ENCODE measurements around the gene RABL2A. TPM values are rescaled to one million over a fixed set of nuclear protein-coding genes. Genes with fewer than 3 reads are reported as not detected.

RABL2A gene
- total RNA-seq, 1 experiment from 2014 or later, result 15.2 TPM

DNA sequence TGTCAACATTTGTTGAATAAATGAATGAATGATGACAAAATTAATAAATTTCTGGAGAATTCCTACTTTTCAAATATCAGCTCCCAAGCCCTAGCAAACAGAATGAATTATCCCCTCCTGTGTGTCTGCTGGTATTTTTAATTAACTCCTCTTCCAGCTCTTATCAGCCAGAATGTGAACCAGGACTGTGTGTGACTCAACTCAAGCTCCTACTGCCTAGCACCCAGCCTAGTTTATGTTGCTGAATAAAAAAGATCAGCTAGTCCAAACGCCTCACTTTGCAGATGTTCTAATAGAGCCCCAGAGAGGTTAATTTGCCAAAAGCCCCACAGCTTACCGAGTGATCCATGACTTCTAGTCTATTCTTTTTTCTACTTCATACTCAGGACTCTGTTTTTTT lies 50.3 kb downstream of the RABL2A start:
- Mint-ChIP-seq H3K4me3 (ENCODE audit: unreplicated experiment) (no peak overlapping the region), H3K4me1 (ENCODE audit: low read depth, unreplicated experiment) (no peaks in the 10 kb centered on the region), H3K36me3 (ENCODE audit: insufficient read depth, unreplicated experiment) (no peaks in the 10 kb centered on the region), H3K27ac (ENCODE audit: unreplicated experiment) (no peak overlapping the region), H3K27me3 (ENCODE audit: insufficient read depth, unreplicated experiment) (no peaks in the 10 kb centered on the region), H3K9me3 (ENCODE audit: unreplicated experiment) (no peaks in the 10 kb centered on the region)
- POLR2A ChIA-PET, result no interaction called here
- CTCF ChIA-PET, result no interaction called here
- Histone ChIP-seq H3K9me3 (0 out of 2 replicates have a peak, but pooled peaks cover 4% of the 10 kb centered on the region), H3K36me3 (ENCODE audit: control insufficient read depth, insufficient read depth, low read length) (no peaks in the 10 kb centered on the region), H3K4me1 (no peaks in the 10 kb centered on the region), H3K27me3 (replicated peaks; ENCODE audit: control insufficient read depth, insufficient read depth, low read length) (no peaks in the 10 kb centered on the region; the same call in 1 of the 2 replicates), H3K4me3 (ENCODE audit: low read depth, low read length) (no peak overlapping the region)
- TF ChIP-seq, protein P1, sequence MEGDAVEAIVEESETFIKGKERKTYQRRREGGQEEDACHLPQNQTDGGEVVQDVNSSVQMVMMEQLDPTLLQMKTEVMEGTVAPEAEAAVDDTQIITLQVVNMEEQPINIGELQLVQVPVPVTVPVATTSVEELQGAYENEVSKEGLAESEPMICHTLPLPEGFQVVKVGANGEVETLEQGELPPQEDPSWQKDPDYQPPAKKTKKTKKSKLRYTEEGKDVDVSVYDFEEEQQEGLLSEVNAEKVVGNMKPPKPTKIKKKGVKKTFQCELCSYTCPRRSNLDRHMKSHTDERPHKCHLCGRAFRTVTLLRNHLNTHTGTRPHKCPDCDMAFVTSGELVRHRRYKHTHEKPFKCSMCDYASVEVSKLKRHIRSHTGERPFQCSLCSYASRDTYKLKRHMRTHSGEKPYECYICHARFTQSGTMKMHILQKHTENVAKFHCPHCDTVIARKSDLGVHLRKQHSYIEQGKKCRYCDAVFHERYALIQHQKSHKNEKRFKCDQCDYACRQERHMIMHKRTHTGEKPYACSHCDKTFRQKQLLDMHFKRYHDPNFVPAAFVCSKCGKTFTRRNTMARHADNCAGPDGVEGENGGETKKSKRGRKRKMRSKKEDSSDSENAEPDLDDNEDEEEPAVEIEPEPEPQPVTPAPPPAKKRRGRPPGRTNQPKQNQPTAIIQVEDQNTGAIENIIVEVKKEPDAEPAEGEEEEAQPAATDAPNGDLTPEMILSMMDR (IDR thresholded peaks at IDR 0.05; ENCODE audit: insufficient read depth in 1 of 2, low read depth in 1 of 2, low read length in 1 of 2, severe bottlenecking in 1 of 2, unreplicated experiment in 1 of 2), result no peak
- intact Hi-C loops (cut with micrococcal nuclease; ENCODE audit: unreplicated experiment), result no loop called here
- BruUV-seq (replicated peaks), result no TSS peak
- no peak for DNase-seq

DNA sequence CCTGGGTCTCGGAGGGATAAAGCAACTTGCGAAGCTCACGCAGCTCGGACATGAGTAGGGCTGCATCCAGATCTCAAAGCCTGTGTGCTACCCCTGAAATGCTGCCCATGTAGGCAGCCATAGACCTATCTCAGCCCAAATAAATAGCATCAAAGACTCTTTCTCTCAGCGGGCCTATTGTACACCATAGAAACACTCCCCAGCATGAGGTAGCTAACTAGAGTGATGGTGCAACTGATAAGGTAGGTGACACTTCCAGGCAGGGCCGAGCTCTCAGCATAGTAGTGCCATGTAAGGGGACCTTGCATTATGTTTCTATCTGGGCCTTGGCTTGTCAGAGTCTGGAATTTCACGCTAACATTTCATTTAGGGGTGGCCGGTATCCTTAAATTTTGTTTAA lies 52.4 kb downstream of the RABL2A start:
- H3K4me1 Mint-ChIP-seq (ENCODE audit: low read depth, unreplicated experiment), result no peaks in the 10 kb centered on the region
- BruUV-seq (replicated peaks), result no TSS peak
- TF ChIP-seq, protein P1 (IDR thresholded peaks at IDR 0.05; ENCODE audit: insufficient read depth in 1 of 2, low read depth in 1 of 2, low read length in 1 of 2, severe bottlenecking in 1 of 2, unreplicated experiment in 1 of 2), result no peak
- Histone ChIP-seq H3K9me3 (0 out of 2 replicates have a peak, but pooled peaks cover 4% of the 10 kb centered on the region), H3K36me3 (ENCODE audit: control insufficient read depth, insufficient read depth, low read length) (no peaks in the 10 kb centered on the region), H3K4me1 (no peaks in the 10 kb centered on the region), H3K27me3 (replicated peaks; ENCODE audit: control insufficient read depth, insufficient read depth, low read length) (no peaks in the 10 kb centered on the region), H3K4me3 (ENCODE audit: low read depth, low read length) (no peak overlapping the region)
- H3K36me3 Mint-ChIP-seq (ENCODE audit: insufficient read depth, unreplicated experiment), result no peaks in the 10 kb centered on the region
- H3K4me3 Mint-ChIP-seq (ENCODE audit: unreplicated experiment), result no peak overlapping the region
- no peak for DNase-seq
- ChIA-PET CTCF (no interaction called here), POLR2A (no interaction called here)
- intact Hi-C loops (cut with micrococcal nuclease; ENCODE audit: unreplicated experiment), result no loop called here
- H3K9me3 Mint-ChIP-seq (ENCODE audit: unreplicated experiment), result no peaks in the 10 kb centered on the region
- no peaks in the 10 kb centered on the region for H3K27me3 Mint-ChIP-seq (ENCODE audit: insufficient read depth, unreplicated experiment)
- no peak overlapping the region for H3K27ac Mint-ChIP-seq (ENCODE audit: unreplicated experiment)

DNA sequence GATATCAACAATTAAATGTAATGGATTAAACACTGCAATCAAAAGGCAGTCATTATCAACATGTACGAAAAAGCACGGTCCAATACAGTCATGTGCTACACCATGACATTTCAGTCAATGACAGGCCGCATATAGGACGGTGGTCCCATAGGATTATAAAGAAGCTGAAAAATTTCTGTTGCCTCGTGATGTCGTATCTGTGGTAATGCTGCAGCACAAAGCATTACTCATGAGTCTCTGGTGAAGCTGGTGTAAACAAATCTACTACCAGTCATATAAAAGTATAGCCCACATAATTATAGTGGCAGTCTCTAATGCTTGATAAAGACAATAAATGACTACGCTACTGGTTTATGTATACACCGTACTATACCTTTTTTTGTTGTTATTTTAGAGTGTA lies 58.4 kb downstream of the RABL2A start:
- no peak for DNase-seq
- BruUV-seq (replicated peaks), result no TSS peak
- H3K9me3 Mint-ChIP-seq (ENCODE audit: unreplicated experiment), result no peaks in the 10 kb centered on the region
- Histone ChIP-seq H3K27me3 (replicated peaks; ENCODE audit: control insufficient read depth, insufficient read depth, low read length) (no peaks in the 10 kb centered on the region), H3K36me3 (ENCODE audit: control insufficient read depth, insufficient read depth, low read length) (no peaks in the 10 kb centered on the region), H3K4me1 (no peaks in the 10 kb centered on the region), H3K9me3 (0 out of 2 replicates have a peak, but pooled peaks cover 4% of the 10 kb centered on the region), H3K4me3 (ENCODE audit: low read depth, low read length) (no peak overlapping the region)
- H3K27me3 Mint-ChIP-seq (ENCODE audit: insufficient read depth, unreplicated experiment), result no peaks in the 10 kb centered on the region
- POLR2A ChIA-PET, result no interaction called here
- H3K4me1 Mint-ChIP-seq (ENCODE audit: low read depth, unreplicated experiment), result no peaks in the 10 kb centered on the region
- intact Hi-C loops (cut with micrococcal nuclease; ENCODE audit: unreplicated experiment), result no loop called here
- CTCF ChIA-PET, result no interaction called here
- TF ChIP-seq, protein P1 (IDR thresholded peaks at IDR 0.05; ENCODE audit: insufficient read depth in 1 of 2, low read depth in 1 of 2, low read length in 1 of 2, severe bottlenecking in 1 of 2, unreplicated experiment in 1 of 2), result no peak
- no peaks in the 10 kb centered on the region for H3K36me3 Mint-ChIP-seq (ENCODE audit: insufficient read depth, unreplicated experiment)
- no peak overlapping the region for H3K4me3 Mint-ChIP-seq (ENCODE audit: unreplicated experiment)
- no peak overlapping the region for H3K27ac Mint-ChIP-seq (ENCODE audit: unreplicated experiment)
